H9 (cell line): ENCODE measurements around the gene ARMC5. TPM values are rescaled to one million over a fixed set of nuclear protein-coding genes. Genes with fewer than 3 reads are reported as not detected.

ENCODE experiments used
- DNase-seq: peaks from one replicate; pipeline ENCODE4 v3.0.0-alpha.2; 2017
- H2AFZ ChIP-seq: one replicate; pipeline ENCODE4 v1.6.1; 2013; ENCODE audit warnings: mild to moderate bottlenecking, low read length, control low read depth, moderate library complexity
- H2AK5ac ChIP-seq: 2 replicates; pipeline ENCODE4 v1.6.1; 2013; ENCODE audit warnings: low read length, control low read depth, mixed read lengths; ENCODE audit not compliant: insufficient read length
- H2BK120ac ChIP-seq: one replicate; pipeline ENCODE4 v1.6.1; 2013; ENCODE audit warnings: low read depth, mild to moderate bottlenecking, low read length, control low read depth, inconsistent platforms; ENCODE audit not compliant: poor library complexity, severe bottlenecking
- H2BK12ac ChIP-seq: 2 replicates; pipeline ENCODE4 v1.6.1; 2013; ENCODE audit warnings: low read length, control low read depth, mixed read lengths, low read depth; ENCODE audit not compliant: insufficient read length
- H2BK15ac ChIP-seq: 2 replicates; pipeline ENCODE4 v1.6.1; 2013; ENCODE audit warnings: low read depth, low read length, control low read depth
- H2BK20ac ChIP-seq: one replicate; pipeline ENCODE4 v1.6.1; 2013; ENCODE audit warnings: low read depth, mild to moderate bottlenecking, low read length, control low read depth, inconsistent platforms; ENCODE audit not compliant: poor library complexity, severe bottlenecking
- H2BK5ac ChIP-seq: 2 replicates; pipeline ENCODE4 v1.6.1; 2013; ENCODE audit warnings: low read length, control low read depth, mixed read lengths; ENCODE audit not compliant: insufficient read length
- H3K14ac ChIP-seq: 2 replicates; pipeline ENCODE4 v1.6.1; 2013; ENCODE audit warnings: low read length, control low read depth; ENCODE audit not compliant: insufficient read depth
- H3K18ac ChIP-seq: 2 replicates; pipeline ENCODE4 v1.6.1; 2013; ENCODE audit warnings: low read depth, mild to moderate bottlenecking, mixed read lengths, low read length, control low read depth; ENCODE audit not compliant: insufficient read length
- H3K23ac ChIP-seq: 2 replicates; pipeline ENCODE4 v1.6.1; 2013; ENCODE audit warnings: low read length, control low read depth, mixed read lengths, low read depth; ENCODE audit not compliant: insufficient read length
- H3K23me2 ChIP-seq: 2 replicates; pipeline ENCODE4 v1.6.1; 2013; ENCODE audit warnings: low read depth, mild to moderate bottlenecking, mixed read lengths, low read length, control low read depth; ENCODE audit not compliant: insufficient read length, poor library complexity, severe bottlenecking
- H3K27ac ChIP-seq: 2 replicates; pipeline ENCODE4 v1.5.1; 2013; ENCODE audit warnings: low read length, control low read depth, mixed read lengths, low read depth; ENCODE audit not compliant: insufficient read length
- H3K27me3 ChIP-seq: 2 replicates; pipeline ENCODE4 v1.6.1; 2013; ENCODE audit warnings: low read length, control low read depth, inconsistent platforms; ENCODE audit not compliant: insufficient read depth
- H3K4ac ChIP-seq: 2 replicates; pipeline ENCODE4 v1.6.1; 2013; ENCODE audit warnings: low read depth, mild to moderate bottlenecking, control low read depth, inconsistent platforms, low read length, moderate library complexity
- H3K4me1 ChIP-seq: 2 replicates; pipeline ENCODE4 v1.6.1; 2013; ENCODE audit warnings: low read length, control low read depth, inconsistent platforms; ENCODE audit not compliant: insufficient read depth
- H3K4me2 ChIP-seq: 2 replicates; pipeline ENCODE4 v1.6.1; 2013; ENCODE audit warnings: low read length, control low read depth, mixed read lengths; ENCODE audit not compliant: insufficient read length, insufficient read depth
- H3K56ac ChIP-seq: 2 replicates; pipeline ENCODE4 v1.6.1; 2013; ENCODE audit warnings: low read depth, mild to moderate bottlenecking, mixed read lengths, low read length, control low read depth; ENCODE audit not compliant: insufficient read length
- H3K79me1 ChIP-seq: 2 replicates; pipeline ENCODE4 v1.6.1; 2013; ENCODE audit warnings: low read depth, mild to moderate bottlenecking, moderate library complexity, low read length, control low read depth, inconsistent platforms; ENCODE audit not compliant: insufficient read depth, poor library complexity, severe bottlenecking
- H3K79me2 ChIP-seq: 2 replicates; pipeline ENCODE4 v1.6.1; 2013; ENCODE audit warnings: low read length, control low read depth, inconsistent platforms; ENCODE audit not compliant: insufficient read depth
- H3K9ac ChIP-seq: 2 replicates; pipeline ENCODE4 v1.6.1; 2013; ENCODE audit warnings: low read length, control low read depth, mixed read lengths; ENCODE audit not compliant: insufficient read length; ENCODE audit errors: extremely low read depth
- H3K9me3 ChIP-seq: one replicate; pipeline ENCODE4 v1.6.1; 2013; ENCODE audit warnings: low read depth, low read length, inconsistent platforms; ENCODE audit not compliant: control insufficient read depth
- H3T11ph ChIP-seq: one replicate; pipeline ENCODE4 v1.6.1; 2013; ENCODE audit warnings: mild to moderate bottlenecking, low read length, control low read depth, inconsistent platforms
- H4K20me1 ChIP-seq: one replicate; pipeline ENCODE4 v1.6.1; 2013; ENCODE audit not compliant: control insufficient read depth, insufficient read length, insufficient read depth
- H4K5ac ChIP-seq: 2 replicates; pipeline ENCODE4 v1.6.1; 2013; ENCODE audit warnings: low read depth, mild to moderate bottlenecking, mixed read lengths, low read length, control low read depth; ENCODE audit not compliant: insufficient read length
- H4K8ac ChIP-seq: replicated peaks from 2 replicates; pipeline ENCODE4 v1.6.1; 2013; ENCODE audit warnings: low read length, control low read depth, mixed read lengths, low read depth; ENCODE audit not compliant: insufficient read length
- H4K91ac ChIP-seq: 2 replicates; pipeline ENCODE4 v1.6.1; 2013; ENCODE audit warnings: low read depth, mild to moderate bottlenecking, moderate library complexity, mixed read lengths, low read length, control low read depth; ENCODE audit not compliant: insufficient read length
- H3K27ac Mint-ChIP-seq, 3 experiments: 2 replicates in 2 of 3; 3 replicates in 1 of 3; pipeline ENCODE4 v1.8.0; 2020 to 2021; ENCODE audit warnings: mixed read lengths in 3 of 3, mild to moderate bottlenecking in 1 of 3, moderate library complexity in 1 of 3
- H3K27me3 Mint-ChIP-seq: 2 replicates; pipeline ENCODE4 v1.8.0; 2021; ENCODE audit warnings: low read depth, mild to moderate bottlenecking, moderate library complexity, mixed read lengths
- H3K36me3 Mint-ChIP-seq, 3 experiments: 2 replicates in 2 of 3; 3 replicates in 1 of 3; pipeline ENCODE4 v1.8.0; 2020 to 2021; ENCODE audit warnings: low read depth in 3 of 3, mixed read lengths in 3 of 3; ENCODE audit not compliant: insufficient read depth in 1 of 3
- H3K4me1 Mint-ChIP-seq, 2 experiments: 2 replicates each; pipeline ENCODE4 v1.8.0; 2020; ENCODE audit warnings: mixed read lengths in 2 of 2
- H3K4me3 Mint-ChIP-seq, 2 experiments: 2 replicates in 1 of 2; 3 replicates in 1 of 2; pipeline ENCODE4 v1.8.0; 2020 to 2021; ENCODE audit warnings: mild to moderate bottlenecking in 2 of 2, mixed read lengths in 2 of 2, moderate library complexity in 1 of 2
- H3K9me3 Mint-ChIP-seq, 2 experiments: 2 replicates in 1 of 2; 3 replicates in 1 of 2; pipeline ENCODE4 v1.8.0; 2020; ENCODE audit warnings: mild to moderate bottlenecking in 2 of 2, mixed read lengths in 2 of 2, moderate library complexity in 1 of 2
- CTCF ChIP-seq: fragments of 200-600 bp; sonication (generic); conservative IDR thresholded peaks from 3 replicates; pipeline ENCODE4 v1.8.0; 2021; ENCODE audit warnings: antibody characterized with exemption, mild to moderate bottlenecking
- WGBS: extraction: QIAGEN DNeasy Blood & Tissue Kit; methylation state at CpG from one replicate; pipeline ENCODE4 v1.1.7; 2013; ENCODE audit warnings: missing lambda C conversion rate, low lambda C conversion rate, mixed read lengths; ENCODE audit not compliant: insufficient read length; ENCODE audit errors: extremely low coverage; 5-methylcytosine and 5-hydroxymethylcytosine counted together
- total RNA-seq: library from RNA; stranded (reverse); gene quantifications from 2 replicates; pipeline ENCODE4 v1.2.1, GENCODE V29; 2021

ARMC5 gene
- total RNA-seq, 1 experiment from 2014 or later = 18.7 TPM

DNA sequence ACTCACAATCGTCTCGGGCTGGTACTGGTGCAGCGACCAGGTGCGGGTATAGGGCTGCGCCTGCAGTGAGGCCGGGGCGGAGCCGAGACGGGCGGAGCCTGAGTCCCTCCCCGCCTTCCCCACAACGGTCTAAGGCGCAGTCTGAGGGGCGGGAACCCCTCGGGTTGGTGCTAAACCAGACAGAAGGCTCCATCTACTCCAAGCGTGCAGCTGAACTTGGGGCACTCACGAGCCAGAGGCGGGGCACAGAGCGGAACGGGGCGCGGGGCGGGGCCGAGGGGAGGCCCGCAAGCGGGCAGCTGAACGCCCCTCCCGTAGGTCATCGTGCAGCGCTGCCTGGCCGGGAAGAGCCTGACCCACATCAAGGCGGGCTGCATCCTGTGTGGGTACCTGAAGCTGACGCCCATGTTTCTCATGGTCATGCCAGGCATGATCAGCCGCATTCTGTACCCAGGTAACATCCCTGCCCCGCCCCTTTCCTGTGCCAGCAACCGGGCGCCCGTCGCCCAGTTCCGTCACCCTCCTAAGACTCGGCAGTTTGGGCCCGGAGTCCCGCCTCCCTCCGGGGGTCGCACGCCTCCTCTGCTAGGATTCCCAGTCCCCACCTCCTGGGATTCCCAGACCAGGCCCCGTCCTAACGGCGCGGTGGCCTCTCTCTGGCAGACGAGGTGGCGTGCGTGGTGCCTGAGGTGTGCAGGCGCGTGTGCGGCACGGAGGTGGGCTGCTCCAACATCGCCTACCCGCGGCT lies 28.6 kb downstream of the ARMC5 start:
- H2AK5ac ChIP-seq = no peak overlapping the region
- H3K9me3 ChIP-seq = no peaks in the 10 kb centered on the region
- H2BK15ac ChIP-seq = no peak overlapping the region
- no peak overlapping the region for H3K4ac ChIP-seq
- H3K27me3 ChIP-seq = peaks cover 13% of the 10 kb centered on the region; the same call in 1 of the 2 replicates
- H2BK12ac ChIP-seq = no peak overlapping the region
- H4K8ac ChIP-seq = no peak overlapping the region
- H3K79me2 ChIP-seq = no peaks in the 10 kb centered on the region
- TF ChIP-seq CTCF = no peak
- H3K23me2 ChIP-seq = peaks cover 11% of the 10 kb centered on the region
- H3K9me3 Mint-ChIP-seq = peaks cover 0 to 2% of the 10 kb centered on the region in 2 experiments; a peak in 1 of 5 replicates
- peak; percentile 85 for DNase-seq
- peaks cover 59% of the 10 kb centered on the region for H3K27me3 Mint-ChIP-seq
- no peak overlapping the region for H4K91ac ChIP-seq
- H3K4me1 ChIP-seq = no peaks in the 10 kb centered on the region
- no peak overlapping the region for H3K56ac ChIP-seq
- no peaks in the 10 kb centered on the region for H4K20me1 ChIP-seq
- peak overlapping the region; percentile 62 for H3K4me2 ChIP-seq
- H3K18ac ChIP-seq = no peak overlapping the region
- H2BK120ac ChIP-seq = no peak overlapping the region
- no peak overlapping the region for H3K27ac Mint-ChIP-seq
- no peaks in the 10 kb centered on the region for H3K79me1 ChIP-seq
- no peak overlapping the region for H4K5ac ChIP-seq
- H3T11ph ChIP-seq = no peak overlapping the region
- H3K36me3 Mint-ChIP-seq = peaks cover 9 to 25% (median 15%) of the 10 kb centered on the region in 3 experiments
- no peak overlapping the region for H3K27ac ChIP-seq
- WGBS = no CpG with 5 or more reads among the region's 60 CpGs
- H3K9ac ChIP-seq = no peak overlapping the region
- no peak overlapping the region for H2BK20ac ChIP-seq
- no peak overlapping the region for H2AFZ ChIP-seq
- peak overlapping the region; percentile 67 to 84 for H3K4me3 Mint-ChIP-seq
- no peak overlapping the region for H3K23ac ChIP-seq
- no peak overlapping the region for H3K14ac ChIP-seq
- peaks cover 8 to 13% of the 10 kb centered on the region in 2 experiments for H3K4me1 Mint-ChIP-seq
- no peak overlapping the region for H2BK5ac ChIP-seq
